GM21529 (cell line): ENCODE results near the gene MZB1.
"Not testable (repeated sequence)": the region's sequence is repeated elsewhere in the genome, so short reads cannot be mapped to it uniquely, and the experiment has no call there.

Experiments
- ATAC-seq: cut with Tn5 transposase; IDR thresholded peaks from one replicate; pipeline ENCODE4 v1.9.1; 2021; ENCODE audit not compliant: unreplicated experiment

Gene MZB1

DNA sequence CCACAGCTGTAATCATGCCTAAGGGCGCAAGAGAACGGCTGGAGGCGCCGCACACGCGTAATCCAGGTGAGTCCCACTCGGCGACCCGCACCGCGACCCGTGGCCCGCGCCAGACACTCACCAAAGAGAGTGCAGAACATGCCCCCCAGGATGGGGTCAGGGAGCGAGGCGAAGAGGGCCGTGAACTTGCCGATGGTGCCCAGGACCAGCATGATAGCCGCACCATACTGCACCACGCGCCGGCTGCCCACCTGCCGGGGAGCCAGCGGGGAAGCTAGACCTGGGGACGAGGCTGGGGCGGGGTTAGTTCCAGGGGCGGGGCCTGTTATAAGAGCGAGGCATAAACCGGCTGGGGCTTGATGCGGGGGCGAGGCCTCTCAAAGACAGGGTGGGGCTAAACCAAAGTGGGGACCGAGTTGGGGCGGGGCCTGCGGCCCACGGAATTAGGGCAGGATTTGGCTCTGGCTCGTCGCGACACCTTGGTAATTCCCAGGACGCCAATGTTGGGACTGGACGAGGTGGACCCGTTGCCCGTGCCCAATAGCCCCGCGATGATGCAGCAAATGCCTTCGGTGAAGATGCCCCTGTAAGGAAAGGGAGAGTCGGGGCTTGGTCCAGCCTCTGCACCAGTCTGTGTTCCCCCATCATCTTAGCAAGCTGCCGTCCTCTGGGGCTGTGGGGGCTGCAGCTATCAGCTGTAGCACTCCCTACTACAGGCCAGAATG, 11.4 kb downstream of the MZB1 start:
- ATAC-seq, result no peak

DNA sequence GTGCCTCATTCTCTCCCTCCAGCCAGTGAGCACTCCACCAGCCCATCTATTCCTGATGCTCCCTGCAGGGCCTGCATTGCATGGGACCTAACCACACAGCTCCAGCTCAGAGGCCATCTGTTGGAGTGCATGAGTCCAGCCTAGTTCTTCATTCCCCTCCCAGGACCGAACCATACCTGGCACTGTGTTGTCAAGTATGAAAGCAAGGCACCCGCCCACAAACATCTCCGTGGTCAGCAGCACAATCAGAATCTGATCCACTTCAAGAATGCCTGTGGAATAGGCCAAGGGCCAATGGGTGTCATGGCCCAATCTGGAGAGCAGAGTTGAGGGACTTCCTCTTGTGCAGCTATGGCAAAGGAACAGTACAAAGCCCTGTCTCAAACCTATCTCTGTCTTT, 12.5 kb downstream of the MZB1 start:
- ATAC-seq, result no peak

DNA sequence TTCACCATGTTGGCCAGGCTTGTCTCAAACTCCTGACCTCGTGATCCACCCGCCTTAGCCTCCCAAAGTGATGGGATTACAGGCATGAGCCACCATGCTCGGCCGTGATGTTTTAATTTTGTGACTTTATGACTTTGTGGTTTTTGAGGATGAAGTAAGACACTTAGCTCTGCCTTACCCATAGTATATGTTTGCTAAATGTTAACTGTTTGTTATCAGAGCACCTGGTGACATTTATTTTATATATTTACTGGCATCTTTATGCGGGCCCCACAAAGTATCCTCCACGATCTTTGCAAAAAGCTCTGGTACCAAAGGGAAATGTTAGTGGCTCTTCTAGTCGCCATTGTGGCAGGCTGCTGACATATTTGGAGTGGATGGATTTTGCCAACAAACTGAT, 13.3 kb downstream of the MZB1 start:
- no peak for ATAC-seq

DNA sequence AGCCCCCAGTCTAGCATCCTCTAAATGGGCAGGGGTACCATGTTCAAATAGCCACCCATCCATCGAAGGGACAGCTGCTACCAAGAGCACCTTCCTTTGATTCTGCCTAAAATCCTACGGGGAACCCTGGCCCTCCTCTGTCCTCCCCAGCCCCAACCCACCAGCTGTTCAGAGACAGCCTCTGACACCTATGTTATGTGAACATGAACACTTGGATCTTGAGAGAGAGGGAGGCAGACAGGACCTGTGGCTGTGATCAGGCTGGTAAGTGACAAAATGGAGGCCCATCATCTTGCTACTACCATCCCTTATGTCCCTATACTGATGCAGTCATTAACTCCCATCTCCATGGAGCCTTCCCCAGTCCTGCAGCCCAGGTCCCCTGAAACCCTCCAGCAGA, 14.8 kb downstream of the MZB1 start:
- ATAC-seq, result no peak

DNA sequence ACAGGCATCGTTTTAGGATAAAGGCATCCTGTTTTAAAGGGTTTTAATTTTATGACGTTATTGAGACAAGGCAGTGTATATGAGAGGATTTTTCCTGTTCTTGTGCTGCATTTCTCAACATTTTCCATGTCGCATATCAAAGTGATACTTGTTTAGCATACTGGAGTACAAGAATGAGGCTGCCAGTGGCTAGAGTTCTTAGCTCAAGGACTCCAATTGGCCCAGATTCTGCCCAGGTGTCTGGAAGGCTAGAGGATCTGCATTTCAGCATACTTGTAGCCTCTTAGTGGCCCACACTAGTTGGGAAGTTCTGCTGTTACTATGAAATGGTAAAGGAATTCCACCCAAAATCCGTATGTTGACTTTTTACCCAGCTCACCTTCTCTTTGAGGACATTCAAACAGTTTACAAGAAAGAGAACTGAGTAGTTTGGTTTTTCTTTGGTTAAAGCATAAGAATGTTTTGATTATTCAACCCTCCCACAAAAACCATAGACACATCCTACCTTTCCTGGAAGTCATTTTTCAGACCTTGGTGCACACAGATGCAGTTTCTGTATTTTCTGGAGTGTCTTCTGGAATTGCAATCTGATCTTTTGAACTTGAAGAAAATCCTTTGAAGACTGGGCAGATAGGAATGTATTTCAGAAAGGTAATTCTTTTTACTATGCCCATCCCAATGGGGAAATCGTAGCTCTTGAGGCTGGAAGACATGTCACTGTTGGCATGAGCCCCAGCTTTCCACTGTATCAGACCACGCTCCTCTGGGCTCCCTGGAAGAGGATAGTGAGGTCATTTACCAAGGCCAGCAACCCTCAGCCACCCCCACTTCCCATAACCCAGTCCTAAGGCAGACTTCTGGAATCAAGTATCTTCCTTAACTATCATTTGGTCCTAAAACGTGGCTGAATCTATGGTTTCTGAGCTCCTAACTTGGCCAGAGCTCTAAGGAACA, 18.0 kb downstream of the MZB1 start:
- no peak for ATAC-seq

DNA sequence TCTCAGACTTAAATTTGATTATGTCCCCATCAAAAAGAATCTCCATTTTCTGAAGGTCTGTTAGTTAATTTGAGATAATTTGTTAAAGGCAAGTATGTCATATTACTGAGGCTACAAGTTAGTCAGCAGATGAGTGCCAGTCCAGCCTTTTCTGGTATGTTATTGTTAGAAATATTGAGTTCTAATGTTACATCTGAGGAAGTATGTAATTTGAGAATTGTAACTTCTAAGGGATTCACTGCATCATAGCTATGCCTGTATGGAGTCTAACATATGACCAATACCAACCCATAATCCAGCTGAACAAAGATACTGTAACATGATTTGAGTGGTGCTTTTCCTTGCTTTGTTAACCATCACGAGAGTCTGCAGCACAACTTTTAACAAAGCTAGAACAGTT, 20.5 kb downstream of the MZB1 start:
- no peak for ATAC-seq

DNA sequence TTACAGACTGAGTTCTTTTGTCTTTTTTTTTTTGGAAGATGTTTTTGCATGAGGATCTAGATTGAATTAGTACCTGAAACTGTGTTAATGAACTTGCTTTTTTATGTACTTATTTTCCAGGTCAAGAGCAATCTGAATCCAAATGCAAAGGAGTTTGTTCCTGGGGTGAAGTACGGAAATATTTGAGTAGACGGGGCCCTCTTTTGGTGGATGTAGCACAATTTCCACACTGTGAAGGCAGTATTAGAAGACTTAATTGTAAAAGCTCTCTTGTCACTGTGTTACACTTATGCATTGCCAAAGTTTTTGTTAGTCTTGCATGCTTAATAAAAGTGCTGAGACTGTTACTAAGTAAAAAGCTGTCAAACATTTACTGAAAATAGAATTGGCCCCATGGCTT, 21.1 kb downstream of the MZB1 start:
- ATAC-seq, result no peak

- ATAC-seq, result no peak
Observed at GRCh38 chr5:139364466-139364865, 25.2 kb downstream of the MZB1 start.

- ATAC-seq, result no peak
Observed at GRCh38 chr5:139363937-139364336, 25.8 kb downstream of the MZB1 start.

GRCh38 chr5:139361835-139362429, 27.8 kb downstream of the MZB1 start:
- no peak for ATAC-seq

GRCh38 chr5:139360384-139360783, 29.3 kb downstream of the MZB1 start:
- ATAC-seq, result no peak

- no peak for ATAC-seq
Observed at GRCh38 chr5:139358064-139358463, 31.6 kb downstream of the MZB1 start.

GRCh38 chr5:139355900-139356299, 33.8 kb downstream of the MZB1 start:
- not testable (repeated sequence) for ATAC-seq

DNA sequence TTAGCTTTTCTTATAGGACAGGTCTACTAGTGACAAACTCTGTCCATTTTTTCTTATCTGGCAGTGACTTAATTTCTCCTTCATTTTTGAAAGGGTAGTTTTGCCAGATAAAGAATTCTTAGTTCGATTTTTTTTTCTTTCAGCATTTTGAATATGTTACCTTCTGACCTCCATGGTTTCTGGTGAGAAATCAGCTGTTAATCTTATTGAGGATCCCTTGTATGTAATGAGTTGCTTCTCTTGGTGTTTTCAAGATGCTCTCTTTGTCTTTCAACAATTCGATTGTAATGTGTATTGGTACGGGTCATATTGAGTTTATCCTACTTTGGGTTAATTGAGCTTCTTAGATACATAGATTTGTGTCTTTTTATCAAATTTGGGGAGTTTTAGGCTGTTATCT, 35.5 kb downstream of the MZB1 start:
- no peak for ATAC-seq

DNA sequence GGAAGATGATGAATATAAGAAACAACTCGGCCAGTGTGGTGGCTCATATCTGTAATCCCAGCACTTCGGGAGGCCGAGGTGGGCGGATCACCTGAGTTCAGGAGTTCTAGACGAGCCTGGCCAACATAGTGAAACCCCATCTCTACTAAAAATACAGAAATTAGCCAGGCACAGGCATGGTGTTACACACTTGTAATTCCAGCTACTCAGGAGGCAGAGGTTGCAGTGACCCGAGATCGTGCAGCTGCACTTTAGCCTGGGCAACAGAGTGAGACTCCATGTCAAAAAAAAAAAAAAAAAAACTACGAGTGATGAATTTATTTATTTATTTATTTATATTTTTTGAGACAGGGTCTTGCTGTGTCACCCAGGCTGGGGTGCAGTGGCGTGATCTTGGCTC, 41.9 kb downstream of the MZB1 start:
- ATAC-seq, result not testable (repeated sequence)

DNA sequence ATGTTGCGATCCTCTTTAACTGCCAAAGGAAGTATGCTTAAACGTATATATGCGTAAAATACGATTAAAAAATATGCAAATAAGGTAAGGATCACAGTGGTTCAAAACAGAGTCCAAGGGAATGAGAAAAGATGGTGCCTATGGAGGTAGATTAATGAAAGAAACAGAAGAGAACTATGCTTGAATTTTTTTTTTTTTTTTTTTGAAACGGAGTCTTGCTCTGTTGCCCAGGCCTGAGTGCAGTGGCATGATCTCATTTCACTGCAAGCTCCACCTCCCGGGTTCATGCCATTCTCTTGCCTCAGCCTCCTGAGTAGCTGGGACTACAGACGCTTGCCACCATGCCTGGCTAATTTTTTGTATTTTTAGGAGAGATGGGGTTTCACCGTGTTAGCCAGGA, 44.3 kb downstream of the MZB1 start:
- not testable (repeated sequence) for ATAC-seq

DNA sequence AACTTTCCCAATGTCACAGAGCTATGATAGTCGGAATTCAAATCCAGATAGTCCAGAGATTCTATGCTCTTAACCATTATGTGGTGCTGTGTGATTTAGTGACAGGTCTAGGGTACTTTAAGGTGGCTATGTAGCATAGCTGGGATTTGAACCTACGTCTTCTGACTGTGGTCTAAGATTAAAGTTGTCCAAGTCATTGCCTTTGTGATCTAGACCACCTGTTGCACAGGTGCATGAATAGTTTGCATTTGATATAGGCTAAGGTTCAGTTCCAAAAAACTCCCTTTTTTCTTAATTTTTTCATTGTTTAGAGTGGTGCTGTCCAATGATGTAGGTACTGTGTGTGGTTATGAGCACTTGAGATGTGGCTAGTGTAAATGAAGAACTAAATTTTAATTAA, 45.5 kb downstream of the MZB1 start:
- no peak for ATAC-seq

- no peak for ATAC-seq
Observed at GRCh38 chr5:139343476-139343875, 46.2 kb downstream of the MZB1 start.

DNA sequence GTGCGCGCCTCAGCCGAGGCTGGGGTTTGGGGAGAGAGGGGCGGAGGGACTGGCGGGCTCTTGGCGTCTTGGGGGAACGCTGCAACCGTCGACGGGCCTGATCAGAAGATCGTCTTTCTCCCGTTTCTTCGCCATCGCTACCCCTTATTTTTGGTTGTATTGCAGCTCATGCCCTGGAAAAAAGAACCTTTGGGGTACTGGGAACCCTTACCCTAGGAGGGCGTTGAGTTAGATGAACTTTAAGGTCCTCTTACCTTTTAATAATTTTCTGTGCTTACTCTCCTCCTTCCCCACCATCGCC, 47.3 kb downstream of the MZB1 start:
- peak; percentile 47 for ATAC-seq

DNA sequence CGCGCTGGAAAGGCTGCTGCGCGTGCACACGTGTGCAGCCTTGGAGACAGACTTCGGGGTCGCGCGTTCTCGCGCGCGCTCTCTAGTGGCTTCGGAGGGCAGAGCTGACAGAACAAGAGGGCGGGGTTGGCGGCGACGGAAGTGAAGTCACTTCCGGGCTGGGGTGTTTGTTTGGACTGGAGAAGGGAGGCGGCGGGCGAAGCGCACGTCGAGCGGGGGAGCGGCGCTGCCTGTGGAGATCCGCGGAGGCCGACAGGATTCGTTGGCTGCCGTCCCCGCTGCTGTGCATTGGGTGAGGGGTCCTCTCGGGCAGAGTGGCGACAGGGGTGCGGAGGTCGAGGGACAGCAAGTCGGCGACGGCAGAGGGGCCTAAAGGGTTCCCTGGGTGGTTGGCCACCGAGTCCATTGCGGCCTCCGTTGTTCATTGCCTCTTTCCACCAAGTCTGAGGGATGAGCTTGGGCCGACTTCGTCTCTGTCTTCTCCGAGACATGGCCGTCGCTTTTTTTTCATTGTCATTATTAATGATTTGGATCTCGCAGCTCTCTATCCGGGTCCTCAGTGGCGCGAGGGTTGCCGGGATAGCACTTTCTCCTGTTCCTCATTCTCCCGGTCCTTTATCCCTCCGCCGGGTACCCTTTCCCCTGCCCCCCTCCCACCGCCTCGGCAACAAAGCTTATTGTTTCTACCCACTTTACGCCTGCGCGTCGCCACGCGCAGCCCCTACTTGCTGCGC, 47.9 kb downstream of the MZB1 start, which contains the start of gene PAIP2:
PAIP2 (plus strand) TSS at position 166 of the 734 bp plus-strand sequence. CDS start 21,931 bp downstream, outside the sequence.
- peak; percentile 95 for ATAC-seq

DNA sequence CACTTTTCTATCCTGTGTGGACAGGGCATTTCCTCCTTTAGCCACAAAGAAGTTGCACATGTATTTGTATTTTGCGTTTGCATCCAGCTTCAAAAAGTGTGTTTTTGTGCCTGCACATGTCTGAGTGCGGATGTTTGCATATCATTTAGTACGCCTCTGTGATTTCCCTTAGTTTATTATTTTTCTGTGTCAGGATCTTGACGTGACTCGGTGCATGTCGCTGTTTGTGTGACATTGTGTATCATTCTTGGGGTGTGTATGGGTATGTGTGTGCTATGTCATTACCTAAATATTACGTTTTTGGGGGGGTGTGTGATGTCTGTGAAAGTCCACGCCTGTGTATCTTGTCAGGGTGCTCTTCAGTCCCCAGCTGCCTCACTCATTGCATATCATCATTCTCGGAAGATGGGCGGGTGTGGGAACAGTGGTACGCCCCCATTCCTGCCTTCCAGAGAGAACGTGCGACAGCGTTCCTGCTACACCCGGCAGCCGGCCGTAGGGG, 48.5 kb downstream of the MZB1 start:
- ATAC-seq, result peak; percentile 19
